ENCODE data around the gene ALDH5A1. TPM values are rescaled to one million over a fixed set of nuclear protein-coding genes. Genes with fewer than 3 reads are reported as not detected.

The ALDH5A1 gene
- total RNA-seq, 2 donors from 2014 or later = 4.6 to 6.2 TPM

- Histone ChIP-seq H3K27ac (no peak overlapping the region), H3K9me3 (no peaks in the 10 kb centered on the region), H3K36me3 (no peaks in the 10 kb centered on the region), H3K27me3 (replicated peaks; ENCODE audit: insufficient read depth) (no peaks in the 10 kb centered on the region), H3K4me1 (ENCODE audit: control insufficient read depth in 1 of 2, low read depth in 2 of 2) (no peaks in the 10 kb centered on the region), H3K4me3 (no peak overlapping the region)
- ATAC-seq (ENCODE audit: insufficient number of reproducible peaks, low FRiP score, low read depth) = no peak
- no peak for TF ChIP-seq CTCF (IDR thresholded peaks at IDR 0.05)
- DNase-seq (ENCODE audit: low spot score) = no peak
Measured at GRCh38 chr6:24549158-24549557, 54.4 kb downstream of the ALDH5A1 start.

- no peak overlapping the region for H3K4me3 ChIP-seq
- no peaks in the 10 kb centered on the region for H3K4me1 ChIP-seq (ENCODE audit: control insufficient read depth in 1 of 2, low read depth in 2 of 2)
- no peaks in the 10 kb centered on the region for H3K36me3 ChIP-seq
- H3K27me3 ChIP-seq (replicated peaks; ENCODE audit: insufficient read depth) = no peaks in the 10 kb centered on the region
- no peak for ATAC-seq (ENCODE audit: insufficient number of reproducible peaks, low FRiP score, low read depth)
- no peak for DNase-seq (ENCODE audit: low spot score)
- no peak for TF ChIP-seq CTCF (IDR thresholded peaks at IDR 0.05)
- no peaks in the 10 kb centered on the region for H3K9me3 ChIP-seq
- H3K27ac ChIP-seq = no peak overlapping the region
Measured at GRCh38 chr6:24549674-24550353, 55.0 kb downstream of the ALDH5A1 start.

- Histone ChIP-seq H3K36me3 (no peaks in the 10 kb centered on the region), H3K27me3 (replicated peaks; ENCODE audit: insufficient read depth) (no peaks in the 10 kb centered on the region), H3K4me3 (no peak overlapping the region), H3K4me1 (ENCODE audit: control insufficient read depth in 1 of 2, low read depth in 2 of 2) (no peaks in the 10 kb centered on the region), H3K27ac (no peak overlapping the region), H3K9me3 (no peaks in the 10 kb centered on the region)
- no peak for ATAC-seq (ENCODE audit: insufficient number of reproducible peaks, low FRiP score, low read depth)
- no peak for TF ChIP-seq CTCF (IDR thresholded peaks at IDR 0.05)
- DNase-seq (ENCODE audit: low spot score) = no peak
Measured at GRCh38 chr6:24551139-24551538, 56.4 kb downstream of the ALDH5A1 start.

- no peak for ATAC-seq (ENCODE audit: insufficient number of reproducible peaks, low FRiP score, low read depth)
- no peaks in the 10 kb centered on the region for H3K27me3 ChIP-seq (replicated peaks; ENCODE audit: insufficient read depth)
- no peak overlapping the region for H3K4me3 ChIP-seq
- no peak for DNase-seq (ENCODE audit: low spot score)
- H3K4me1 ChIP-seq (ENCODE audit: control insufficient read depth in 1 of 2, low read depth in 2 of 2) = no peaks in the 10 kb centered on the region
- H3K36me3 ChIP-seq = no peaks in the 10 kb centered on the region
- TF ChIP-seq CTCF (IDR thresholded peaks at IDR 0.05) = no peak
- no peaks in the 10 kb centered on the region for H3K9me3 ChIP-seq
- no peak overlapping the region for H3K27ac ChIP-seq
Measured at GRCh38 chr6:24554474-24554873, 59.7 kb downstream of the ALDH5A1 start.

GRCh38 chr6:24558516-24558915 is 63.7 kb downstream of the ALDH5A1 start:
- ATAC-seq (ENCODE audit: insufficient number of reproducible peaks, low FRiP score, low read depth) (no peak), DNase-seq (ENCODE audit: low spot score) (no peak)
- no peak for TF ChIP-seq CTCF (IDR thresholded peaks at IDR 0.05)
- Histone ChIP-seq H3K4me1 (ENCODE audit: control insufficient read depth in 1 of 2, low read depth in 2 of 2) (no peaks in the 10 kb centered on the region), H3K9me3 (no peaks in the 10 kb centered on the region), H3K27ac (no peak overlapping the region), H3K27me3 (replicated peaks; ENCODE audit: insufficient read depth) (no peaks in the 10 kb centered on the region), H3K4me3 (no peak overlapping the region), H3K36me3 (no peaks in the 10 kb centered on the region)

Data from thoracic aorta (tissue), 2 donors.